HG03103 (cell line): Measurements from ENCODE around the gene BRCA1.
"Not testable (repeated sequence)": the region's sequence is repeated elsewhere in the genome, so short reads cannot be mapped to it uniquely, and the experiment has no call there.

ENCODE experiments used
- ATAC-seq: cut with Tn5 transposase; IDR thresholded peaks from one replicate; pipeline ENCODE4 v1.9.1; 2021; ENCODE audit warnings: low read depth; ENCODE audit not compliant: unreplicated experiment

BRCA1 gene

DNA sequence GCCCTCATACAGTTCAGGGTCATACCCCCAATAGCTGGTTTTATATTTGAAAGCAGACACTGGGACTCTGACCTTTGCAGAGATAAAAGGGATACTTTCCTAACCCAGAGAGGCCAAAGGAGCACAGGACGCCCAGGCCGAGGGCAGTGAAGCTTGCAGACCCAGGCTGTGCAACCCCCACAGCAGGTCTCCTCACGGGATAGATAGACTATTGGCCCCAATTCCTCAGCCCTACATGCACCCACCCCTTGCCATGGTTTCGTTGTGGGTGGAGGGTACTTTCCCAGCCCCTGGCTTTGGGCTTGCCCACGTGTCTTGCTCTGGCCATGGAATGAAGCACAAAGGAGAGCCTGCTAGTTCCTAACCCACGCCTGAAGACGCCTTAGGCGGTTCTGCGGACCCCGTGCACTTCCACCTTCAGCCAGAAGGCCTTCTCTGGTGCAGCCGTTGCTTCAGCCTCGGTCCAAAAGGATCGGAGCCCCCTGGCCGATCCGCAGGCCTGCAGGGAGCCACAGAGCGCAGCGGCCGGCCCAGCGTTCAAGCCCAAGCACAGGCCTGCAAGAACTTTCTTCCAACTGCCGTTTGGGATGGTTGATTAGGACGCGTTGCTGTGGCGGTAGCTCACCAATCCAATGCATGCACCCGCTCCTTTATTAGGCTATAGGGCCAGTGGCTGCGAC, 9.8 kb upstream of the BRCA1 start:
- no peak for ATAC-seq

DNA sequence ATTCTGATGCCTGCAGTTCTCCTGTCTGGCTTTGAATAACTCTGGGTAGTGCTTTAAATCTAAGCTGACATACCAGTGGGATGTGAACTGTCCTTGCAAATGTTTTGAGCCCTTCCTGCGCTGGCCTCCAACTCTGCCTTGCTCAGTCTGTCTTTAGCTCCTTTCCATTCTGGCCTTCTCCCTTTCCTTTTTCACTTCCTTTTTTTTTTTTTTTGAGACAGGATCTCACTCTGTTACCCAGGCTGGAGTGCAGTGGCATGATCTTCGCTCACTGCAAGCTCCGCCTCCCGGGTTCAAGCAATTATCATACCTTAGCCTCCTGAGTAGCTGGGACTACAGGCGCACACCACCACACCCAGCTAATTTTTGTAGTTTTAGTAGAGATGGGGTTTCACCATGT, 8.3 kb upstream of the BRCA1 start:
- ATAC-seq = not testable (repeated sequence)

DNA sequence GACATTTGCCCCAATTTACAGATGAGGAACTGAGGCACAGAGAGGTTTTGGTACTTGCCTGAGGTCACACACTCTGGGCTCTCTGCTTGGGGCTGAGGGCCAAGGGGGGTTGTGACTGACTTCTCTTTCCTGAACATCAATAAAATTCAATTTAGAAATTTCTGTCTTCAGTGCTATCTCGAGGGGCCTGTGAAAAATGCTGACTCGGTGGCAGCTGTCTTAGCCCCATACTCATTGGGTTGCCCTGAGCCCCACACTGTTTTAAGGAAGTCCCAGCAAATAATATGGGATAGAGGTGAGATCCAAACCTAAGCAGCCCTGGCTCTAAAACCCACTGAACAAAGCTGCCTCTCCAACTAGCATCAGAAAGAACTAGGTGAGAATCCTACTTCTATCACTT, 7.0 kb upstream of the BRCA1 start:
- no peak for ATAC-seq

DNA sequence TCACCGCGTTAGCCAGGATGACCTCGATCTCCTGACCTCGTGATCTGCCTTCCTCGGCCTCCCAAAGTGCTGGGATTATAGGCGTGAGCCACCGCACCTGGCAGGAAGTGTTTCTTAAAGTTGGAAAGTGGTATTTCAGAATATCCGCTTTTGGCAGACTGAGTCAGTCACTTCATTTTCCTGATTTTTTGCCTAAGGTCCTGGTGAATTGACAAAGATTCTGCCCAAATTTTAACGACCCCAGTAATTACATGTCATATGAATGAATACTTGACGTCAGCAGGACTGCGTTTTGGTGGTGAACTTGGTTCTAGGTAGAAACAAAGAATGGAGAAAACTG, 4.5 kb upstream of the BRCA1 start:
- no peak for ATAC-seq

DNA sequence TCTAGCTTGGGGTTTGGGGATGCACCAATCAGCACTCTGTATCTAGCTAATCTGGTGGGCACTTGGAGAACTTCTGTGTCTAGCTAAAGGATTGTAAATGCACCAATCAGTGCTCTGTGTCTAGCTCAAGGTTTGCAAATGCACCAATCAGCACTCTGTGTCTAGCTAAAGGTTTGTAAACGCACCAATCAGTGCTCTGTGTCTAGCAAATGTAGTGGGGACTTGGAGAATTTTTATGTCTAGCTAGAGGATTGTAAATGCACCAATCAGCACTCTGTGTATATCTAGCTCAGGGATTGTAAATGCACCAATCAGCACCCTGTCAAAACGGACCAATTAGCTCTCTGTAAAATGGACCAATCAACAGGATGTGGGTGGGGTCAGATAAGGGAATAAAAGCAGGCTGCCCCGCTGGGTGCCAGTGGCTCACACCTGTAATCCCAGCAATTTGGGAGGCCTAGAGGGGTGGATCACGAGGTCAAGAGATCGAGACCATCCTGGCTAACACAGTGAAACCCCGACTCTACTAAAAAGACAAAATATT, 2.2 kb upstream of the BRCA1 start:
- ATAC-seq = not testable (repeated sequence)

DNA sequence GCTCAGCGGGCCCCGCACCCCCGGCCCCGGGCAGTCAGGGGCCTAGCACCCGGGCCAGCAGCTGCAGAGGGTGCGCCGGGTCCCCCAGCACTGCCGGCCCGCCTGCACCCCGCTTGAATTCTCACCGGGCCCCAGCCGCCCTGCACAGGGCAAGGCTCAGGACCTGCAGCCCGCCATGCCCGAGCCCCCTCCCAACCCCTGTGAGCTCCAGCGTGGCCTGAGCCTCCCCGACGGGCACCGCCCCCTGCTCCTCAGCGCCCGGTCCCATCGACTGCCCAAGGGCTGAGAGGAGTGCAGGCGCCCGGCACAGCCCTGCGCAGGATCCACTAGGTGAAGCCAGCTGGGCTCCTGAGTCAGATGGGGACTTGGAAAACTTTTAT, 1.7 kb upstream of the BRCA1 start:
- ATAC-seq = no peak

DNA sequence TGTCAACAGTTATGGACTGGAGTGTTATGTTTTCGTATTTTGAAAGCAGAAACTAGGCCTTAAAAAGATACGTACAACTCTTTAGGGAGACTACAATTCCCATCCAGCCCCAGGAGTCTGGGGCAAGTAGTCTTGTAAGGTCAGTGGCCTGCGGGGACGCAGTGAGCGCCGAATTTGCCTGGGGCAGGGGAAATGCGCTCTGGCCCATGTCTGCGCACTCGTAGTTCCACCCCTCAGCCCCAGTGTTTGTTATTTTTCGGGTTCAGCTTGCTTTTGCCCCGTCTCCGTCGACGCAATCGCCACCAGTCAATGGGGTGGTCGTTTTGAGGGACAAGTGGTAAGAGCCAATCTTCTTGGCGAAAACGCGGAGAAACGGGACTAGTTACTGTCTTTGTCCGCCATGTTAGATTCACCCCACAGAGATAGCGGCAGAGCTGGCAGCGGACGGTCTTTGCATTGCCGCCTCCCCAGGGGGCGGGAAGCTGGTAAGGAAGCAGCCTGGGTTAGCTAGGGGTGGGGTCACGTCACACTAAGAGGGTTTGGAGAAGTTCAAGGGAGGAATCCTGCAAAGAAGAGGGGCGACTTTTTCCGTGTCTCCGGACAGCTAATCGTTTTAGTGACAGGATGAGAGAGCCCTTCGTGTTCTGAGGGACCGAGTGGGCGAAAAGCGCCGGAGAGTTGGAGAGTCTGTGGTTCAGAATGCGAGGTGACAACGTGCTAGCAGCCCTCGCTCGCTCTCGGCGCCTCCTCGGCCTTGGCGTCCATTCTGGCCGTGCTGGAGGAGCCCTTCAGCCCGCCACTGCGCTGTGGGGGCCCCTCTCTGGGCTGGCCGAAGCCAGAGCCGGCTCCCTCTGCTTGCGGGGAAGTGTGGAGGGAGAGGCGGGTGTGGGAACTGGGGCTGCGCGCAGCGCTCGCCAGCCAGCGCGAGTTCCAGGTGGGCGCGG, 1.1 kb upstream of the BRCA1 start:
- no peak for ATAC-seq

DNA sequence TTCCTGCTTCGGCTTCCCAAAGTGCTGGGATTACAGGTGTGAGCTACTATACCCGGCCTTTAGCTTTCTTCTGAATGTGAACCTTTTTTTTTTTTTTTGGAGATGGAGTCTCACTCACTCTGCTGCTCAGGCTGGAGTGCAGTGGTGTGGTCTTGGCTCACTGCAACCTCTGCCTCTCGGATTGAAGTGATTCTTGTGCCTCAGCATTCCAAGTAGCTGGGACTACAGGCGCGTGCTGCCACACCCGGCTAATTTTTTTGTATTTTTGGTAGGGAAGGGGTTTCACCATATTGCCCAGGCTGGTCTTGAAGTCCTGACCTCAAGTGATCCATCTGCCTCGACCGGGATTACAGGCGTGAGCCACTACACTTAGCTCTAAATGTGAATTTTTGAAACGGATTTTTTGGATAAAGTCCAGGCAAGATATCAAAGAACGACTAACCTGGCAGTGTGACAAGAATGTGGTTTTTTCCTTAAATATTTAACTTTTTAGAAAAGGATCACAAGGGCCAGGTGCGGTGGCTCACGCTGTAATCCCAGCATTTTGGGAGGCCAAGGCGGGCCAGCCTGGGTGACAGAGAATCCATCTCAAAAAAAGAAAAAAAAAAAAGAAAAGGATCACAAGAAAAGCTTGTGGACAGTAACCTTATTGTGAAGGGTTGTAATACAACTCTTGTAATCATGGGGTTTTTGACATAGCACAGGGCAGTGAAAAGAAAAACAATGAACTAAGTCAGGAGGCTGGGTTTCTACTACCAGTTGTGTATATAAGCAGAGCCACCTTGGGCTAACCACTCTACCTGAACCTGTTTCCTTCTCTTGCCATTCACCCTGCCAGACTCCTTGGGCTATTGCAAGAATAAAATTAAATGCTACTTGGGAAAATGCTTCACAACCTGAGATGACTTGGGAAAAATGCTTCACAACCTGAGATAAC, 6.2 kb downstream of the BRCA1 start:
- no peak for ATAC-seq

DNA sequence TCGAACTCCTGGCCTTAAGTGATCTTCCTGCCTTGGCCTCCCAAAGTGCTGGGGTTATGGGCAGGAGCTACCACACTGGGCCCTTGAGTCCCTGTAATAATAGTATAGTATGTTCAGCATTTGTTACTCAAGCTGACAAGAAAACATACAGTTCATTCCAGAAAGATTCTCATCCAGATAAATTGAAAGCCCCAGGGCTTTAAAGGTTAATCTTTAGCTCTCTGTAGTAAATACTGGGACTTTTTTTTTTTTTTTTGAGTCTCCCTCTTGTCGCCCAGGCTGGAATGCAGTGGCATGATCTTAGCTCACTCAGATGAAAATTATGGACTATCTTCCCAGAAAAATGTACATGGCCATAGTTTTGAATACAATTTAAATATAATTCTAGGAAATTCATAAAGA, 11.0 kb downstream of the BRCA1 start:
- ATAC-seq = no peak

DNA sequence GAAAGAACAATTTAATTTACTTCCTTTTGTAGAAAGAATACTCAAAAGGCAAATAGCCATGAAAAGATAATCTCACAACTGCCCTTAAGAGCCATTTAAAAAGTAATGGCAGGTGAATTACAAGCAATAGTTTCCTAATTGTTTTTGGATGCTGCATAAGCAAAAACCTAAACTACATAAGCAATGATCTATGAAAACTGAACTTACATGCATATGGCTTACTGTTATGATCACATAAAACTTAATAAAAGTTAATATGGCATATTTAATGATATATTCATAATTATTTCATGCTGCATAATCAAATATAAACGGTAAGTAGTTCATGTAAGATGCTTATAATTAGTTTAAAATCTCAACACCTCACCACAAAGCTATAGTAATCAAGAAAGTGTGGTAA, 18.6 kb downstream of the BRCA1 start:
- no peak for ATAC-seq

DNA sequence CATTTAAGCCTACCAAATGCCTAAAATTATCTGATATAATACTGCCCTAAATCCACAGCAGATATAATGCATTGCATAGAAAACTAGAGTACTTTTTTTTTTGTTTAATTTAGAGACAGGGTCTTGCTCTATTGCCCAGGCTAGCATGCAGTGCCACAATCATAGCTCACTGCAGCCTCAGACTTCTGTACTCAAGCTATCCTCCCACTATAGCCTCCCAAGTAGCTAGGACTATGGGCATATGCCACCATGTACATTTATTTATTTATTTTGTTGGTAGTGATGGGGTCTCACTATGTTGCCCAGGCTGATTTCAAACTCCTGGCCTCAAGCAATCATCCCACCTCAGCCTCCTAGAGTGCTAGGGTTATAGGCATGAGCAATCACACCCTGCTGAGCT, 20.0 kb downstream of the BRCA1 start:
- ATAC-seq = no peak

DNA sequence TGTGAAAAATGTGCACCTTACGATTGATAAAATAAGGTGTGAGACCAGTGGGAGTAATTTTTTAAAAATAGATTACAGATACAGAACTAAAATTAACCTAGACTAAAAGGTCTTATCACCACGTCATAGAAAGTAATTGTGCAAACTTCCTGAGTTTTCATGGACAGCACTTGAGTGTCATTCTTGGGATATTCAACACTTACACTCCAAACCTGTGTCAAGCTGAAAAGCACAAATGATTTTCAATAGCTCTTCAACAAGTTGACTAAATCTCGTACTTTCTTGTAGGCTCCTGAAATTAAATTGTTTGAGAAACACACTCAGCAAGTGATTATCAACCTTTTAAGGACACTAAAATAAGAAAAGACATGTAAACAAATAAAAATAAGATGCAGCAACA, 20.5 kb downstream of the BRCA1 start:
- no peak for ATAC-seq

DNA sequence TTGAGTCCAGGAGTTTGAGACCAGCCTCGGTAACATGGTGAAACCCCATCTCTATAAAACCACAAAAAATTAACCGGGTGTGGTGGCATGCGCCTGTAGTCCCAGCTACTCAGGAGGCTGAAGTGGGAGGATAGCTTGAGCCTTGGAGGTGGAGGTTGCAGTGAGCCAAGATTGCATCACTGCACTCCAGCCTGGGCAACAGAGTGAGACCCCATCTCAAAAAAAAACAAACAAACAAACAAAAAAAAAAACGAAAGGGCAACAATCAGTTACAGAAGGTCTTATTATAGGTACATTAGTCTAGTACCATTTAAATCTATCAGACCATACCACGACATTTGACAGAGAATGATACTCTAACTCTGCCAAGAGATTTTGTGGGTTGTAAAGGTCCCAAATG, 29.8 kb downstream of the BRCA1 start:
- ATAC-seq = not testable (repeated sequence)

DNA sequence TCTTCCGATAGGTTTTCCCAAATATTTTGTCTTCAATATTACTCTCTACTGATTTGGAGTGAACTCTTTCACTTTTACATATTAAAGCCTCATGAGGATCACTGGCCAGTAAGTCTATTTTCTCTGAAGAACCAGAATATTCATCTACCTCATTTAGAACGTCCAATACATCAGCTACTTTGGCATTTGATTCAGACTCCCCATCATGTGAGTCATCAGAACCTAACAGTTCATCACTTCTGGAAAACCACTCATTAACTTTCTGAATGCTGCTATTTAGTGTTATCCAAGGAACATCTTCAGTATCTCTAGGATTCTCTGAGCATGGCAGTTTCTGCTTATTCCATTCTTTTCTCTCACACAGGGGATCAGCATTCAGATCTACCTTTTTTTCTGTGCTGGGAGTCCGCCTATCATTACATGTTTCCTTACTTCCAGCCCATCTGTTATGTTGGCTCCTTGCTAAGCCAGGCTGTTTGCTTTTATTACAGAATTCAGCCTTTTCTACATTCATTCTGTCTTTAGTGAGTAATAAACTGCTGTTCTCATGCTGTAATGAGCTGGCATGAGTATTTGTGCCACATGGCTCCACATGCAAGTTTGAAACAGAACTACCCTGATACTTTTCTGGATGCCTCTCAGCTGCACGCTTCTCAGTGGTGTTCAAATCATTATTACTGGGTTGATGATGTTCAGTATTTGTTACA, 30.9 kb downstream of the BRCA1 start:
- no peak for ATAC-seq

DNA sequence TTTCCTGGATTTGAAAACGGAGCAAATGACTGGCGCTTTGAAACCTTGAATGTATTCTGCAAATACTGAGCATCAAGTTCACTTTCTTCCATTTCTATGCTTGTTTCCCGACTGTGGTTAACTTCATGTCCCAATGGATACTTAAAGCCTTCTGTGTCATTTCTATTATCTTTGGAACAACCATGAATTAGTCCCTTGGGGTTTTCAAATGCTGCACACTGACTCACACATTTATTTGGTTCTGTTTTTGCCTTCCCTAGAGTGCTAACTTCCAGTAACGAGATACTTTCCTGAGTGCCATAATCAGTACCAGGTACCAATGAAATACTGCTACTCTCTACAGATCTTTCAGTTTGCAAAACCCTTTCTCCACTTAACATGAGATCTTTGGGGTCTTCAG, 32.3 kb downstream of the BRCA1 start:
- ATAC-seq = no peak

DNA sequence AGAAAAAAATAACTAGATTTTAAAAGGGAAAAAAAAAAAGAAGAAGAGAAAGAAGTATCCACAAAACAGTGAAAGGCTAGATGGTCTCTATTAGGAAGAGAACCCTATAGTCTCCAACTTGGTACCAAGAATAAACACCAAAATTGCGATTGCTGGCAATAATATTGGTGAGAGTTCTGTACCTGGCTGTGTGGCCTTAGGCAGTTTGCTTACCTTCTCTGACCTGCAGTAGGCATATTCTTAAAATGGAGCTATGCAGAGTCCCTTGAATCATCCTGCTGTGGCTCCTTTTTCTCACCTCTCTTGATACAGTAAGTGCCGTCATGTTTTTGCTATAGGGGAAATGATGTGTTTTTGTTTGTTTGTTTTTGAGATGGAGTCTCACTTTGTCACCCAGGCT, 35.1 kb downstream of the BRCA1 start:
- ATAC-seq = no peak

DNA sequence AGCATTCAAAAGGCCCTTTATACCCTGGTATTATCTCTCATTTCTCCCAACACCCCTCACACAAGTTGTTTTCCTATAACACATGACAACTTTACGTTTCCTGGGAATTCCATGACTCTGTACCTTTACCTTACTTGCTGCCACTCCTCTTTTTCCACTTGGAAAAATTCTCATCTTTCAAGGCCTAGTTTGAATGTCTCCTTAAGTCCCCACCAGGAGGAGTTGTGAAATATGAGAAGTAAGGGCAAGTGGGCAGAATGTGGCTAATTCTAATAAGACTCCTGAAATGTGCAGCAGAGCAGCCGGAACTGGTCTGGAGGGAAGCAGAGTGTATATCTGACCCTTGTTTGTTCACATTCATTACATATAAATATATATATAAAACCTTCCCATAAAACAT, 39.7 kb downstream of the BRCA1 start:
- ATAC-seq = no peak

DNA sequence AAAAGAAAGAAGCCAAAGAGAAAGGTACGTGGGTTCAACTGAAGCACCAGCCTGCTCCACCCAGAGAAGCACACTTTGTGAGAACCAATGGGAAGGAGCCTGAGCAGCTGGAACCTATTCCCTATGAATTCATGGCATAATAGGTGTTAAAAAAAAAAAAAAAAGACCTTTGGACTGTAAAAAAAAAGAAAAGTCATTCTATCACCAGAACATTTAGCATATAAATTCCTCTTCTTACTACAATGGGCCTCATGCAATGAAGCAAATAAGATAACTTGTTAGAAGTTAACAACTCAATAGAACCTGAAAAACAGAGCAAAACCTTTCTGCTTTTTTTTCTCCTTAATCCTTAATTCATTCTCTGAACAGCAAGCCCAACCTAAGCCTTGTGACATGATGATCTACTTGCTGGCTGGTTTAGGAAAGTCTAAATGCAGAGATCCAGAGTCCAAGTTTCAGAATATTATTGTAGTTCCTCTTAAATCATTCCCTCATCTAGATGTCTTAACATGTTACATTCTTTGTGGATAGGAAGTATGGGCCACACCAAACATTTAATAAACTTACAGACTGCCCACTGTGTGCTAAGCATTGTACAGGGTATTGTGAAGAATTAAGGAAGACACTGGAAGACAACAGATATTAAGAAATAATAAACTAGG, 45.4 kb downstream of the BRCA1 start:
- no peak for ATAC-seq

DNA sequence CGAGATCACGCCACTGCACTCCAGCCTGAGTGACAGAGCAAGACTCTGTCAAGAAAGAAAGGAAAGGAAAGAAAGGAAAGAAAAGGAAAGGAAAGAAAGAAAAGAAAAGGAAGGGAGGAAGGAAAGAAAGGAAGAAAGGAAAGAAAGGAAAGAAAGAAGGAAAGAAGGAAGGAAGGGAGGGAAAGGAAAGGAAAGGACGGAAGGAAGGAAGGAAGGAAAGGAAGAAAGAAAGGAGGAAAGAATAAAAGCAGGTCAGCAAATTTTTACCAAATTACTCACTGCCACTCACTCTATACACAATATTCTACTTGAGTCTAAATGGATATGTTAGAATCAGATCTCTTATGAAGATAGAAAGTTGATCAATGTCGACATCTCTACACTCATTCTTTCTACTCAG, 50.3 kb downstream of the BRCA1 start:
- ATAC-seq = no peak

DNA sequence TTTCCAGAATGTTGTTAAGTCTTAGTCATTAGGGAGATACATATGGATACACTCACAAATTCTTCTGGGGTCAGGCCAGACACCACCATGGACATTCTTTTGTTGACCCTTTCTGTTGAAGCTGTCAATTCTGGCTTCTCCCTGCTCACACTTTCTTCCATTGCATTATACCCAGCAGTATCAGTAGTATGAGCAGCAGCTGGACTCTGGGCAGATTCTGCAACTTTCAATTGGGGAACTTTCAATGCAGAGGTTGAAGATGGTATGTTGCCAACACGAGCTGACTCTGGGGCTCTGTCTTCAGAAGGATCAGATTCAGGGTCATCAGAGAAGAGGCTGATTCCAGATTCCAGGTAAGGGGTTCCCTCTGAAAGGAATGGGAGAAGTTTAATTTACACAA, 54.3 kb downstream of the BRCA1 start:
- ATAC-seq = no peak
